Right atrium auricular region (tissue), 2 donors: ENCODE data around the gene RPL29. TPM values are rescaled to one million over a fixed set of nuclear protein-coding genes. Genes with fewer than 3 reads are reported as not detected.
"Not testable (repeated sequence)": the region's sequence is repeated elsewhere in the genome, so short reads cannot be mapped to it uniquely, and the experiment has no call there.

Experiments
- DNase-seq: peaks from one replicate; pipeline ENCODE4 v3.0.0-alpha.2; 2019; ENCODE audit warnings: low spot score
- H3K27ac ChIP-seq, 2 donors: fragments of 200-600 bp; sonication (generic); 1 replicate in 1 of 2; 2 replicates in 1 of 2; pipeline ENCODE4 v1.5.1; 2016 to 2019
- H3K27me3 ChIP-seq, 2 donors: fragments of 200-600 bp; sonication (generic); one replicate each; pipeline versions ENCODE4 v1.5.1 to v1.6.0; 2017 to 2019
- H3K36me3 ChIP-seq: fragments of 200-600 bp; sonication (generic); one replicate; pipeline ENCODE4 v1.5.1; 2016
- H3K4me1 ChIP-seq, 2 donors: fragments of 200-600 bp; sonication (generic); one replicate each; pipeline versions ENCODE4 v1.5.1 to v1.6.0; 2017 to 2019
- H3K4me3 ChIP-seq, 2 donors: fragments of 200-600 bp; sonication (generic); 1 replicate in 1 of 2; 2 replicates in 1 of 2; pipeline ENCODE4 v1.5.1; 2017 to 2019; ENCODE audit warnings: mild to moderate bottlenecking in 1 of 2, moderate library complexity in 1 of 2
- H3K9me3 ChIP-seq, 2 donors: fragments of 200-600 bp; sonication (generic); one replicate each; pipeline ENCODE4 v1.5.1; 2019
- total RNA-seq, 2 donors: library from RNA; depleted of rRNA; stranded (reverse); fragments of >200 nt; gene quantifications; one replicate each; pipeline ENCODE4 v1.1.0, GENCODE V29; 2016
- TF ChIP-seq, protein P1 (sequence below), 2 donors: fragments of 200-600 bp; sonication (generic); IDR thresholded peaks; one replicate each; pipeline ENCODE4 v1.5.1; 2019; ENCODE audit warnings: antibody characterized with exemption in 2 of 2

RPL29 gene
- total RNA-seq, 2 donors from 2014 or later = 658 to 1,017 TPM

DNA sequence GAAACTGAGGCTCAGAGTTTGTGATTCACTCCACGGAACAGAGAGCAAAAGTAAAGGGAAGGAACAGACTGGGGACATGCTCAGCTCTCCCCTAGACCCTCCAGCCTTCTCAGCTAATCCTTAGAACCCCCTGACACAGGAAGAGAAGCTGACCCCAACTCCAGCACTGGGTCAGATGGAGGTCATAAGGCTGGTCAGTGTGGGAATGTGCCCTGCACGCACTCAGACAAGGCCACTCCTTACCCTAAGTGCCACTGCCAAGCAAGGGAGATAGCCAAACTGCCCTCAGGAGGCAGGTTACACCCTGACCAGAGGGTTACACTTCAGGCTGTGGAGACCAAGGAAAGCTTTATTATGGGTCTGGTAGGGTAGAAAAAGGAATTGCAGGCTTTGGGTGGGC lies 1.2 kb downstream of the RPL29 start:
- Histone ChIP-seq H3K36me3 (peaks cover 35% of the 10 kb centered on the region), H3K4me1 (peaks cover 0 to 17% of the 10 kb centered on the region in 2 donors), H3K27me3 (no peaks in the 10 kb centered on the region), H3K4me3 (peak overlapping the region; percentile 78 to 84), H3K9me3 (no peaks in the 10 kb centered on the region), H3K27ac (peak overlapping the region in 1 of 2 donors; percentile 90)
- no peak for DNase-seq
- TF ChIP-seq, protein P1, sequence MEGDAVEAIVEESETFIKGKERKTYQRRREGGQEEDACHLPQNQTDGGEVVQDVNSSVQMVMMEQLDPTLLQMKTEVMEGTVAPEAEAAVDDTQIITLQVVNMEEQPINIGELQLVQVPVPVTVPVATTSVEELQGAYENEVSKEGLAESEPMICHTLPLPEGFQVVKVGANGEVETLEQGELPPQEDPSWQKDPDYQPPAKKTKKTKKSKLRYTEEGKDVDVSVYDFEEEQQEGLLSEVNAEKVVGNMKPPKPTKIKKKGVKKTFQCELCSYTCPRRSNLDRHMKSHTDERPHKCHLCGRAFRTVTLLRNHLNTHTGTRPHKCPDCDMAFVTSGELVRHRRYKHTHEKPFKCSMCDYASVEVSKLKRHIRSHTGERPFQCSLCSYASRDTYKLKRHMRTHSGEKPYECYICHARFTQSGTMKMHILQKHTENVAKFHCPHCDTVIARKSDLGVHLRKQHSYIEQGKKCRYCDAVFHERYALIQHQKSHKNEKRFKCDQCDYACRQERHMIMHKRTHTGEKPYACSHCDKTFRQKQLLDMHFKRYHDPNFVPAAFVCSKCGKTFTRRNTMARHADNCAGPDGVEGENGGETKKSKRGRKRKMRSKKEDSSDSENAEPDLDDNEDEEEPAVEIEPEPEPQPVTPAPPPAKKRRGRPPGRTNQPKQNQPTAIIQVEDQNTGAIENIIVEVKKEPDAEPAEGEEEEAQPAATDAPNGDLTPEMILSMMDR (IDR thresholded peaks at IDR 0.05) = no peak

DNA sequence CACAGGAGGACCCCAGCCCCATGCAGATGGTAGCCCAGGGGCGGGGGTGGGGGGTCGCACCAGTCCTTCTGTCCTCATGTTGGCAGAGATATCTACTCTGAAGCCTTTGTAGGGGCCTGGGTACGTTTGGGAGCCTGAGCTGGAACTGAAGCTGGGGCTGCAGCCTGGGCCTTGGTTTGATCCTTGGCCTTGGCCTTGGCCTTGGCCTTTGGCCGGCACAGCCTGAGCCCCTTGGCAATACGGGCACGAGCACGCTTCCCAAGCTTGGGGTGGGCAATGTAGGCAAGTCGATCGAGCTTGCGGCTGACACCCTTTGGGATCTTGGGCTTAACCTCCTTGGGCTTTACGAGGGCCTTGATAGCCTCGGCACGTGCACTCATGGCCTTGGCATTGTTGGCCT lies 2.0 kb downstream of the RPL29 start:
- not testable (repeated sequence) for H3K4me3 ChIP-seq, H3K27me3 ChIP-seq, H3K9me3 ChIP-seq, H3K27ac ChIP-seq, DNase-seq
- Histone ChIP-seq H3K4me1 (peaks cover 0 to 19% of the 10 kb centered on the region in 2 donors), H3K36me3 (peaks cover 35% of the 10 kb centered on the region)

DNA sequence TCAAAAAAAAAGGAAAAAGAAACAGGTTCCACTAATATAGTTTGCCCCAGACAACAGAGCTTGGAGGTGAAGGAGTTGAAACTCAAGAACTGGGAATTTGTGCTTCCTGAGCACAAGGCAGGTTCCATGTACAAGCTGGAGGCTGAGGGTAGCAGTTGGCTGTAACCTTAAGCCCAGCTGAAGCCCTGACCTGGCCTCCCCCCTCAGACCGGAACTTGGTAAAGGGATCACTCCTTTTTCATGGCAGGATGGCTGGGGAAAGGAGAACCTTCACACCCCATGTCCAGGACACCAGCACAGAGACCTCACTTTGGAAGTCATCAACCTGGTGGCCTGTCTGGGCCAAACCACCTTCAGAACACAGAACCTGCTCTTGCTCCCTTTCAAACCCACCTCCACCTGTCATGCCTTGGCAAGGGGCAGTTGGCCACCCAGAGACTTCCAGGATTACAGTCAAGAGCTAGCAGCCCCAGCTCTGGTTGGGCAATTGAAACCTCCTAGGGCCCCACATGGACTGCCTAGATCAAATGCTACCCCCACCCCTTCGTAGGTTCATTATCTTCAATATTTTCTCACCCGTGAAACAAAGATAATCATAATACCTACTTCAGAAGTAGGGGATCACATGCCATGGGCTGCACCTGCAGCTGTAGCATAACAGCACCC lies 3.5 kb downstream of the RPL29 start:
- no peak overlapping the region for H3K27ac ChIP-seq
- H3K27me3 ChIP-seq = no peaks in the 10 kb centered on the region
- no peak for DNase-seq
- no peaks in the 10 kb centered on the region for H3K9me3 ChIP-seq
- H3K36me3 ChIP-seq = peaks cover 35% of the 10 kb centered on the region
- H3K4me1 ChIP-seq = peaks cover 0 to 19% of the 10 kb centered on the region in 2 donors
- no peak overlapping the region for H3K4me3 ChIP-seq
- TF ChIP-seq, protein P1 (IDR thresholded peaks at IDR 0.05) = no peak

DNA sequence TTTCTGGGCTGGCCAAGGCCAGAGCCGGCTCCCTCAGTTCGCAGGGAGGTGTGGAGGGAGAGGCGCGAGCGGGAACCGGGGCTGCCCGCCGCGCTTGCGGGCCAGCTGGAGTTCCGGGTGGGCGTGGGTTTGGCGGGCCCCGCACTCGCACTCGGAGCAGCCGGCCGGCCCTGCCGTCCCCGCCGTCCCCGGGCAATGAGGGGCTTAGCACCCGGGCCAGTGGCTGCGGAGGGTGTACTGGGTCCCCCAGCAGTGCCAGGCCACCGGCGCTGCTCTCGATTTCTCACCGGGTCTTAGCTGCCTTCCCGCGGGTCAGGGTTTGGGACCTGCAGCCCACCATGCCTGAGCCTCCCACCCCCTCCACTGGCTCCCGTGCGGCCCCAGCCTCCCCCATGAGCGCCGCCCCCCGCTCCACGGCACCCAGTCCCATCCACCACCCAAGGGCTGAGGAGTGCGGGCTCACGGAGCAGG lies 5.2 kb downstream of the RPL29 start:
- H3K36me3 ChIP-seq = peaks cover 35% of the 10 kb centered on the region
- not testable (repeated sequence) for H3K9me3 ChIP-seq, DNase-seq, H3K27me3 ChIP-seq, H3K27ac ChIP-seq, H3K4me3 ChIP-seq
- H3K4me1 ChIP-seq = peaks cover 0 to 19% of the 10 kb centered on the region in 2 donors

DNA sequence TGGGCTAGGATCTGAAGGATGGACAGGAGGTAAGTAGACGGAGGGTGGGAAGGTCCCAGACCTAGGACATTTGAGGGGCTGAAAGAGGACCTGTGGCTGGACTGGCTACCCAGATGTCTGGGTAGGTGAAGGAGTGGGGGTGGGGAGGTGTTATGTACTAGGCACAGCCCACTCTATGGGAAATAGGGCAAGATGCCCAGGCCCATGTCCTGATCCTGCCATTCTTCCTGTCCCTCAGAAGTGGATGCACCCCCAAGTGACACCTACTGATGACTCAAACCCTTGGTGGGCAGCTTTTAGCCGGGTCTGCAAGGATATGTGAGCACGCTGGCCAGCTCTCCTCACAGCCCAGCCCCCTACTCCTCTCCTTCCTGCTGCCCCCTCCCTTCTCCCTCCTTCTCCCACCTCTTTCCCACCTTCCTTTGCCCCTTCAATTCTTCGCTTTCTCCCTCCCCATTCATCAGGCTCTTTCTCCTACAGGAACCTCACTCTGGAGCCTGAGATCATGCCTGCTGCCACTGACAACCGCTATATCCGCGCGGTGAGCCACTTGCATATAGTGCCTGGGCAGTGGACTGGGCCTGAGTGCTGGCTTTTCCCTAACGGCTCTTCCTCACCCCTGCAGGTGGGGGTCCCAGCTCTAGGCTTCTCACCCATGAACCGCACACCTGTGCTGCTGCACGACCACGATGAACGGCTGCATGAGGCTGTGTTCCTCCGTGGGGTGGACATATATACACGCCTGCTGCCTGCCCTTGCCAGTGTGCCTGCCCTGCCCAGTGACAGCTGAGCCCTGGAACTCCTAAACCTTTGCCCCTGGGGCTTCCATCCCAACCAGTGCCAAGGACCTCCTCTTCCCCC lies 7.2 kb downstream of the RPL29 start:
- Histone ChIP-seq H3K36me3 (peaks cover 21% of the 10 kb centered on the region), H3K27me3 (no peaks in the 10 kb centered on the region), H3K27ac (no peak overlapping the region), H3K4me3 (no peak overlapping the region), H3K9me3 (no peaks in the 10 kb centered on the region), H3K4me1 (peaks cover 0 to 12% of the 10 kb centered on the region in 2 donors)
- no peak for DNase-seq
- TF ChIP-seq, protein P1 (IDR thresholded peaks at IDR 0.05) = no peak

DNA sequence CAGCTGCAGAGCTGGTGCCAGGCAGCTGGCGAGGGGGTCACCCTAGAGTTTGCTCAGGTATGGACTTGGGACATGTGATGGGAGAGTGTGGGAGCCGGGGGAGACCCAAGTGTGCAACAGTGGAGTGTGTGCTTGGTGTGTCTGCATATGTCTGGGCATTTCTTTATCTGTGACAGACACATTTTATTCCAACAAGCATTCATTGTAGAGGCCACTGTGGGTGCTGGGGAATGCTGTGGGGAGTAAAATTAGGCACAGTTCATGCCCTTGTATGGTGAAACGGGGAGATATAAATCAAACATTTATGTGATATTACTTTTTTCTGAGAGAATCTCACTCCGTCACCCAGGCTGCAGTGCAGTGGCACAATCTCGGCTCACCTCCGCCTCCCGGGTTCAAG lies 8.1 kb downstream of the RPL29 start:
- Histone ChIP-seq H3K4me1 (peaks cover 0 to 18% of the 10 kb centered on the region in 2 donors), H3K27me3 (no peaks in the 10 kb centered on the region), H3K27ac (no peak overlapping the region), H3K36me3 (peaks cover 14% of the 10 kb centered on the region), H3K9me3 (no peaks in the 10 kb centered on the region), H3K4me3 (no peak overlapping the region)
- TF ChIP-seq, protein P1 (IDR thresholded peaks at IDR 0.05) = no peak
- no peak for DNase-seq
